Common myeloid progenitor, CD34-positive (primary cell): Measurements from ENCODE around the gene TRIM31.
A peak's percentile ranks its signal among the peaks of the same experiment; 100 is the strongest.

Experiments
- CTCF ChIA-PET: fragments of 350-600 bp; sonication (Branson Sonifier 250); formaldehyde crosslinking; loops from one replicate; lab custom pipeline; 2021; ENCODE audit warnings: antibody characterized with exemption; lab: Charles Lee
- POLR2A ChIA-PET: fragments of 350-600 bp; sonication (Branson Sonifier 250); formaldehyde crosslinking; loops from one replicate; lab custom pipeline; 2021; ENCODE audit warnings: antibody characterized with exemption; lab: Charles Lee
- DNase-seq, 3 donors: peaks; one replicate each; pipeline versions ENCODE4 v3.0.0 to v3.0.0-alpha.2; 2013
- H3K27ac ChIP-seq, 2 experiments: 1 replicate in 1 of 2; 2 replicates in 1 of 2; pipeline ENCODE4 v1.7.0; 2013; ENCODE audit warnings: inconsistent platforms in 2 of 2, low read length in 2 of 2, mild to moderate bottlenecking in 2 of 2, low read depth in 1 of 2, moderate library complexity in 1 of 2; ENCODE audit not compliant: severe bottlenecking in 2 of 2, insufficient read depth in 1 of 2, poor library complexity in 1 of 2
- H3K27me3 ChIP-seq, 5 experiments: replicated peaks in 2 of 5; 1 replicate in 3 of 5; 2 replicates in 2 of 5; pipeline versions ENCODE4 v1.6.1 to v1.7.0; 2013; ENCODE audit warnings: low read length in 4 of 5, mild to moderate bottlenecking in 2 of 5, moderate library complexity in 2 of 5, inconsistent platforms in 1 of 5; ENCODE audit not compliant: insufficient read depth in 5 of 5, control insufficient read depth in 4 of 5
- H3K36me3 ChIP-seq, 4 experiments: 1 replicate in 2 of 4; 2 replicates in 2 of 4; pipeline versions ENCODE4 v1.6.1 to v1.7.0; 2013; ENCODE audit warnings: low read length in 3 of 4, control low read depth in 1 of 4, mild to moderate bottlenecking in 1 of 4; ENCODE audit not compliant: control insufficient read depth in 4 of 4, insufficient read depth in 4 of 4
- H3K4me1 ChIP-seq, 4 experiments: 1 replicate in 3 of 4; 2 replicates in 1 of 4; pipeline versions ENCODE4 v1.6.1 to v1.7.1; 2013; ENCODE audit warnings: low read length in 3 of 4, mild to moderate bottlenecking in 3 of 4, control low read depth in 1 of 4, inconsistent platforms in 1 of 4, moderate library complexity in 1 of 4; ENCODE audit not compliant: control insufficient read depth in 4 of 4, insufficient read depth in 4 of 4; ENCODE audit errors: control extremely low read depth in 1 of 4
- H3K4me3 ChIP-seq, 7 experiments: 1 replicate in 4 of 7; 2 replicates in 3 of 7; pipeline versions ENCODE4 v1.5.1 to v1.7.0; 2013; ENCODE audit warnings: mild to moderate bottlenecking in 7 of 7, low read length in 6 of 7, moderate library complexity in 6 of 7, inconsistent platforms in 2 of 7, low read depth in 2 of 7, control low read depth in 1 of 7; ENCODE audit not compliant: insufficient read depth in 4 of 7, control insufficient read depth in 1 of 7; ENCODE audit errors: extremely low read depth in 1 of 7
- H3K9me3 ChIP-seq, 5 experiments: 1 replicate in 4 of 5; 2 replicates in 1 of 5; pipeline versions ENCODE4 v1.6.1 to v1.7.1; 2013; ENCODE audit warnings: low read length in 4 of 5, mild to moderate bottlenecking in 2 of 5, inconsistent platforms in 1 of 5, low read depth in 1 of 5, moderate library complexity in 1 of 5; ENCODE audit not compliant: control insufficient read depth in 4 of 5, insufficient read depth in 2 of 5; ENCODE audit errors: control extremely low read depth in 1 of 5
- WGBS: methylation state at CpG from one replicate; pipeline ENCODE4 v1.1.5; 2013; ENCODE audit not compliant: insufficient coverage; 5-methylcytosine and 5-hydroxymethylcytosine counted together

The TRIM31 gene

DNA sequence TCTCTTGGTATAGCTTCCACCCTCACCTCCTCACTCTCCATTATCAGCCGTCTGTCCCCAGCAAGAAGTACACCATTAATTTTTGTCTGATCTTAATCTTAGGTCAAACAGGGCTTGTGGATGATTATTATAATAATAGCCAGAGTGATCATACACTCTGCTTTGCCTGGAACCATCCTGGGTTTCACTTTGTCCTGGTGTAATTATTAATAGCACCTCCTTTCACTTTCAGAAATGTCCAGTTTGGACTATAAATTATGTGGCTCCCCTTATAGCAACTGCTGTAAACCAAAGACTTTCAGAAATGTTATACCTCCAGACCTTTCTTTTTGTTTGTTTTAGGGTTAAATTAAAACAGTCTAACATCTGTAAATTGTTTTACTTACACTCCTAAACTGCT, 951 bp upstream of the TRIM31 start:
- no peak overlapping the region for H3K4me3 ChIP-seq
- POLR2A ChIA-PET, result no interaction called here
- CTCF ChIA-PET, result interaction anchor here (1.1 to 4.0 kb wide), 3 partner anchors 11 to 27 kb away, joined by 3 to 25 read pairs (median 16); no protein-coding TSS in a partner anchor
- no peaks in the 10 kb centered on the region for H3K36me3 ChIP-seq
- peaks cover 13 to 55% (median 28%) of the 10 kb centered on the region in 5 experiments for H3K27me3 ChIP-seq
- no peak overlapping the region for H3K27ac ChIP-seq
- H3K4me1 ChIP-seq, result no peaks in the 10 kb centered on the region
- WGBS, result no CpG with 5 or more reads among the region's 1 CpG
- no peak for DNase-seq
- no peaks in the 10 kb centered on the region for H3K9me3 ChIP-seq

DNA sequence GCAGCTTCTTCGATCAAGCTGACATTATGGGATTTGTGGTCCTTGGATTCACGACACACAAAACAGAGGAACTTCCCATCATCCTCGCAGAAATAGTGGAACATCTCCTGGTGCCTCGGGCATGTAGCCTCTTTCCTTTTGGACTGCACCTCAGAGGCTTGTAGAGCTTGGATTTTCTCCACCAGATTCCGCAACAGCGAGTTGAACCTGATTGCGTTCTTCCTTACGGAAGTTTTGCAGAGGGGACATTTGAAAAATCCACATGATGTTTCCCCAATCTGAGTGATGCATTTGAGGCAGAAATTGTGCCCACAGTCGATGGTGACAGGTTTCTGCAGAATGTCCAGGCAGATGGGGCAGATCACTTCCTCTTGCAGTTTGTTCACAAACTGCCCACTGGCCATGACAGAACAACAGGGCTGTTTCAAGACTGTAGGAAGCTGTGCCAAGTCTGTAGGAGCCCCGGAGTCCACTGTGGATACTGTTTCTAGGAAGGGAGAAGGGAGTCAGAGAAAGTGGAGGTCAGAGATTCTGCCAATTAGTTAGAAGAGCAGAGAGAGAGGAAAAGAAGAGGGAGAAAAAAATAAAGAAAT, 392 bp downstream of the TRIM31 start:
- no peak overlapping the region for H3K27ac ChIP-seq
- peaks cover 13 to 65% (median 29%) of the 10 kb centered on the region in 5 experiments for H3K27me3 ChIP-seq
- H3K36me3 ChIP-seq, result no peaks in the 10 kb centered on the region
- H3K9me3 ChIP-seq, result no peaks in the 10 kb centered on the region
- WGBS, result 79% methylated on average over 10 of the region's 10 CpGs
- H3K4me1 ChIP-seq, result no peaks in the 10 kb centered on the region
- ChIA-PET POLR2A (no interaction called here), CTCF (interaction anchor here (1.1 to 4.0 kb wide), 3 partner anchors 10 to 28 kb away, joined by 3 to 25 read pairs (median 16); no protein-coding TSS in a partner anchor)
- no peak for DNase-seq
- H3K4me3 ChIP-seq, result no peak overlapping the region

GRCh38 chr6:30111266-30111856, 1.5 kb downstream of the TRIM31 start:
- Histone ChIP-seq H3K27ac (no peak overlapping the region), H3K4me1 (no peaks in the 10 kb centered on the region), H3K27me3 (peaks cover 13 to 69% (median 31%) of the 10 kb centered on the region in 5 experiments), H3K4me3 (no peak overlapping the region), H3K36me3 (no peaks in the 10 kb centered on the region), H3K9me3 (no peaks in the 10 kb centered on the region)
- ChIA-PET POLR2A (no interaction called here), CTCF (interaction anchor here (0.9 to 4.0 kb wide), 3 partner anchors 8 to 41 kb away, joined by 4 to 25 read pairs (median 16); no protein-coding TSS in a partner anchor)
- DNase-seq, result no peak
- 57% methylated on average over 21 of the region's 27 CpGs for WGBS

- no peak for DNase-seq
- Histone ChIP-seq H3K4me3 (no peak overlapping the region), H3K27ac (no peak overlapping the region), H3K9me3 (no peaks in the 10 kb centered on the region), H3K27me3 (peaks cover 4 to 68% (median 41%) of the 10 kb centered on the region in 5 experiments), H3K4me1 (peaks cover 9 to 36% (median 35%) of the 10 kb centered on the region in 4 experiments), H3K36me3 (no peaks in the 10 kb centered on the region)
- POLR2A ChIA-PET, result no interaction called here
- CTCF ChIA-PET, result interaction anchor here (0.9 to 5.6 kb wide), 13 partner anchors 8 to 116 kb away, joined by 3 to 108 read pairs (median 10); partner anchors contain the start of genes TRIM15, TRIM31 and TRIM40
- WGBS, result 100% methylated on average over 1 of the region's 2 CpGs
Observed at GRCh38 chr6:30104661-30105060, 8.2 kb downstream of the TRIM31 start.

- H3K36me3 ChIP-seq, result no peaks in the 10 kb centered on the region
- peak overlapping the region in 3 of 7 experiments; percentile 47 to 72 (median 63) for H3K4me3 ChIP-seq
- H3K9me3 ChIP-seq, result no peaks in the 10 kb centered on the region
- no peak overlapping the region for H3K27ac ChIP-seq
- no peak for DNase-seq
- POLR2A ChIA-PET, result no interaction called here
- H3K4me1 ChIP-seq, result peaks cover 9 to 36% (median 35%) of the 10 kb centered on the region in 4 experiments
- 80% methylated on average over 1 of the region's 3 CpGs for WGBS
- CTCF ChIA-PET, result interaction anchor here (0.7 to 5.6 kb wide), 23 partner anchors 9 to 117 kb away, joined by 3 to 108 read pairs (median 5); partner anchors contain the start of genes RNF39, TRIM15, TRIM31 and TRIM40
- H3K27me3 ChIP-seq, result peaks cover 4 to 72% (median 41%) of the 10 kb centered on the region in 5 experiments
Observed at GRCh38 chr6:30103872-30104179, 9.1 kb downstream of the TRIM31 start.

DNA sequence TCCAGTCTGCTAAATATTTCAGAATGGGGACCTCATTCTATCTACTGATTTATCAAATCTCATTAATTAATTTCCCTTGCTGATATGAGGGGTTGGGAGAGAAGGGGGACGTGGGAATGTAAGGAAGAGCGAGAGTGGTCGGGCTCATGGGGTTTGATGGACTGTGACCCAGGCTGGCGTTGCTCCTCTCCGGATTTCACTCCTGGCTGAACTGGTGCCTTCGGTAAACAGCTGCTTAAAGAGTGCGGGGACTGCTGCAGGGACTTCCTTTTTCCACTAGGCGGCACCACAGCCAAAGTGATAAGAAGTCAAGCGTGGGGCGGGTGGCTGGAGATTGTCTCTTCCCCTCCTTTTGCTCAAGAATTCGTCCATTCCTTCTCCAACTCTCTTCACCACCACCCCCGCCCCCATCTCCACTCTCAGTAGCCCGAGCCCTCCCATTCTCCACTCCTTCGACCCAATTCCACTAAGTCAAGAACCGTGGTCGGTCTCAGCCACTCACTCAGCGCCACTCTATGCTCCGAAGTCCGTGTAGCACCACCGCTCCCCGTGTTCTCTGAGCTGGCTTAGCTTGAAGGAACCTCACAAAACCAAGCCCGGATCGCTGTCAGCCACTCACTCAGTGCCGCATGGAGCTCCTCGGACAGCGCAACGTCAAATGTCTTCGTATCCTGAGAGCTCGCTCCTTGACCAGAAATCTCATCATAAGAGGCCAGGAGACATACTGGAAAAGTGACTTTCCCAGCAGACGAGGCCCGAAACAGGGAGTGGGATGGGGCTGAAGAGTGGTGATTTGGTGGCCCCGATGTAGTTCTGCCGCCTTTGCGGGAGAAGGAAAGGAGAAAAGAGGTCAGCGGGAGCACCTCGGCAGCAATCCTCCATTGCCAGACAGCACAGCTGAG, 9.7 kb downstream of the TRIM31 start:
- Histone ChIP-seq H3K4me1 (peaks cover 9 to 36% (median 35%) of the 10 kb centered on the region in 4 experiments), H3K36me3 (no peaks in the 10 kb centered on the region), H3K27ac (no peak overlapping the region), H3K27me3 (peaks cover 4 to 76% (median 45%) of the 10 kb centered on the region in 5 experiments), H3K9me3 (no peaks in the 10 kb centered on the region), H3K4me3 (peak overlapping the region; percentile 0 to 72 (median 47))
- 1% methylated on average over 33 of the region's 36 CpGs for WGBS
- peak; percentile 86 to 92 (median 91) for DNase-seq
- POLR2A ChIA-PET, result no interaction called here
- CTCF ChIA-PET, result interaction anchor here (0.6 to 5.6 kb wide), 26 partner anchors 10 to 117 kb away, joined by 3 to 108 read pairs (median 4); partner anchors contain the start of genes RNF39, TRIM15, TRIM31 and TRIM40
